ENCODE results near the gene CYSTM1.

DNA sequence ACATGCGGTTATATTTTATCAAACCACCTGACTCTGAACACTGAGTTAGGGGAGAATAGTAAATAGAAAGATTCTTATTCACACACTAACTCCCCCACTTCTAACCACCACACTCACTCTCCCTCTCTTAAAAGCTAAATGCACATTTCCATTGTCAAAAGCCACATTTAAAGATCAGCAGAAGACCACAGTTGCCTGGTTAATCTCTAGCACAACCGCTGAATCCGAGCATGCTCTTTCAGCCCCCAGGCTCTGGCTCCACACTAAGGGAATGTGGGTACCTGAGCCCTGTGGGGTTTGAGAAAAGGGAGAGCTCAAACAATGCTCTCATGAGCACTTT, 92.2 kb downstream of the CYSTM1 start:
- TF ChIP-seq FOXA1 (IDR thresholded peaks at IDR 0.05) (no peak), L3MBTL2 (conservative IDR thresholded peaks at IDR 0.05) (no peak), SUZ12 (IDR thresholded peaks at IDR 0.05) (no peak)

Measured in HEK293T (cell line).